Peyer's patch (tissue), 4 donors: Measurements from ENCODE around the gene MAP3K9.

Source experiments
- POLR2A ChIP-seq, 2 donors: fragments of 450-650 bp; IDR thresholded peaks; one replicate each; pipeline ENCODE4 v1.5.1; 2017; ENCODE audit warnings: antibody characterized with exemption in 2 of 2, mild to moderate bottlenecking in 2 of 2, moderate library complexity in 2 of 2
- TF ChIP-seq, protein P1 (sequence below), 6 experiments: fragments of 450-650 bp in 4 of 6; fragments of 200-600 bp in 2 of 6; sonication (generic) in 1 of 6; IDR thresholded peaks; one replicate each; pipeline ENCODE4 v1.5.1; 2017 to 2019; ENCODE audit warnings: antibody characterized with exemption in 6 of 6, mild to moderate bottlenecking in 3 of 6, moderate library complexity in 1 of 6

DNA sequence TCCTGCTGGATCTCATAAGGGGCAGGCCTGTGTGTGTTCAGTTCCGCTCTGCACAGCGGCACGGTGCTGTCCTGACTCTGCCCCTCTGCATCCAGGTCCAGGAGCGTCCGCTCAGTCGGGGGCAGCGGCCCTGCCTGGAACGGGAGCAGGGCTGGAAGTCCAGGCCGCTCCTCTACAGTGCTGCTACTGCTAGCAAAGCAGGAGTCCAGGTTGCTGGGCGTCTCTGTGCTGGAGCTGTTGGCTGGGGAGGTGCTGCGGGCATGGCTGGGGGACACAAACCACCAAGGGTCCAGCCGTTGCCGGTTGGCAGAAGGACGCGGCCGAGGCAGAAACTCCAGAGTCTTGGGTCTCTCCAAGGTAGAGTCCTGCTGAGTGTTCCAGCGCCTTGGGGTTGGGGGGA, 78.9 kb downstream of the MAP3K9 start:
- TF ChIP-seq, protein P1, sequence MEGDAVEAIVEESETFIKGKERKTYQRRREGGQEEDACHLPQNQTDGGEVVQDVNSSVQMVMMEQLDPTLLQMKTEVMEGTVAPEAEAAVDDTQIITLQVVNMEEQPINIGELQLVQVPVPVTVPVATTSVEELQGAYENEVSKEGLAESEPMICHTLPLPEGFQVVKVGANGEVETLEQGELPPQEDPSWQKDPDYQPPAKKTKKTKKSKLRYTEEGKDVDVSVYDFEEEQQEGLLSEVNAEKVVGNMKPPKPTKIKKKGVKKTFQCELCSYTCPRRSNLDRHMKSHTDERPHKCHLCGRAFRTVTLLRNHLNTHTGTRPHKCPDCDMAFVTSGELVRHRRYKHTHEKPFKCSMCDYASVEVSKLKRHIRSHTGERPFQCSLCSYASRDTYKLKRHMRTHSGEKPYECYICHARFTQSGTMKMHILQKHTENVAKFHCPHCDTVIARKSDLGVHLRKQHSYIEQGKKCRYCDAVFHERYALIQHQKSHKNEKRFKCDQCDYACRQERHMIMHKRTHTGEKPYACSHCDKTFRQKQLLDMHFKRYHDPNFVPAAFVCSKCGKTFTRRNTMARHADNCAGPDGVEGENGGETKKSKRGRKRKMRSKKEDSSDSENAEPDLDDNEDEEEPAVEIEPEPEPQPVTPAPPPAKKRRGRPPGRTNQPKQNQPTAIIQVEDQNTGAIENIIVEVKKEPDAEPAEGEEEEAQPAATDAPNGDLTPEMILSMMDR (IDR thresholded peaks at IDR 0.05) = no peak
- TF ChIP-seq POLR2A (IDR thresholded peaks at IDR 0.05) = no peak
